Endothelial cell (in vitro differentiated cells): Measurements from ENCODE around the gene SHROOM3. TPM values are rescaled to one million over a fixed set of nuclear protein-coding genes. Genes with fewer than 3 reads are reported as not detected.

Source experiments
- DNase-seq: peaks from one replicate; pipeline ENCODE4 v3.0.0; 2021; ENCODE audit warnings: low spot score
- H3K27ac Mint-ChIP-seq: one replicate; pipeline ENCODE4 v1.8.0; 2021; ENCODE audit warnings: mixed read lengths, inconsistent platforms; ENCODE audit not compliant: unreplicated experiment
- H3K27me3 Mint-ChIP-seq: one replicate; pipeline ENCODE4 v1.8.0; 2021; ENCODE audit warnings: mild to moderate bottlenecking, moderate library complexity, mixed read lengths, inconsistent platforms; ENCODE audit not compliant: unreplicated experiment
- H3K36me3 Mint-ChIP-seq: one replicate; pipeline ENCODE4 v1.8.0; 2021; ENCODE audit warnings: mild to moderate bottlenecking, low read depth, mixed read lengths, inconsistent platforms; ENCODE audit not compliant: unreplicated experiment
- H3K4me1 Mint-ChIP-seq: one replicate; pipeline ENCODE4 v1.8.0; 2021; ENCODE audit warnings: mild to moderate bottlenecking, mixed read lengths, inconsistent platforms; ENCODE audit not compliant: unreplicated experiment
- H3K4me3 Mint-ChIP-seq: one replicate; pipeline ENCODE4 v1.8.0; 2021; ENCODE audit warnings: mild to moderate bottlenecking, mixed read lengths, inconsistent platforms; ENCODE audit not compliant: unreplicated experiment
- H3K9me3 Mint-ChIP-seq: one replicate; pipeline ENCODE4 v1.8.0; 2021; ENCODE audit warnings: mixed read lengths, inconsistent platforms; ENCODE audit not compliant: unreplicated experiment
- CTCF ChIP-seq: fragments of 200-600 bp; sonication (generic); IDR thresholded peaks from one replicate; pipeline ENCODE4 v1.5.0; 2021; ENCODE audit warnings: antibody characterized with exemption; ENCODE audit not compliant: unreplicated experiment
- total RNA-seq: library from RNA; stranded (reverse); fragmentation: NEBNext Ultra II Directional; extraction: Animal tissue kit (Norgen Biotek cat#: 25700); gene quantifications from one replicate; pipeline ENCODE4 v1.2.1, GENCODE V29; 2021; ENCODE audit not compliant: unreplicated experiment

SHROOM3 gene
- total RNA-seq, 1 donor from 2014 or later = 7.9 TPM

- H3K4me1 Mint-ChIP-seq = peaks cover 28% of the 10 kb centered on the region
- H3K27ac Mint-ChIP-seq = no peak overlapping the region
- no peak for TF ChIP-seq CTCF
- DNase-seq = no peak
- H3K9me3 Mint-ChIP-seq = no peaks in the 10 kb centered on the region
- H3K36me3 Mint-ChIP-seq = no peaks in the 10 kb centered on the region
- no peak overlapping the region for H3K4me3 Mint-ChIP-seq
- H3K27me3 Mint-ChIP-seq = no peaks in the 10 kb centered on the region
Measured at GRCh38 chr4:76733068-76733771, 298.2 kb downstream of the SHROOM3 start.

GRCh38 chr4:76736414-76736813 is 301.4 kb downstream of the SHROOM3 start:
- Mint-ChIP-seq H3K27ac (no peak overlapping the region), H3K9me3 (no peaks in the 10 kb centered on the region), H3K4me1 (peaks cover 21% of the 10 kb centered on the region), H3K36me3 (peaks cover 5% of the 10 kb centered on the region), H3K4me3 (no peak overlapping the region), H3K27me3 (no peaks in the 10 kb centered on the region)
- no peak for DNase-seq
- TF ChIP-seq CTCF = no peak

- no peak for TF ChIP-seq CTCF
- H3K27ac Mint-ChIP-seq = no peak overlapping the region
- H3K9me3 Mint-ChIP-seq = no peaks in the 10 kb centered on the region
- H3K36me3 Mint-ChIP-seq = peaks cover 9% of the 10 kb centered on the region
- DNase-seq = no peak
- peaks cover 1% of the 10 kb centered on the region for H3K27me3 Mint-ChIP-seq
- peaks cover 16% of the 10 kb centered on the region for H3K4me1 Mint-ChIP-seq
- no peak overlapping the region for H3K4me3 Mint-ChIP-seq
Measured at GRCh38 chr4:76737180-76737579, 302.2 kb downstream of the SHROOM3 start.

GRCh38 chr4:76737771-76738085 is 302.7 kb downstream of the SHROOM3 start:
- TF ChIP-seq CTCF = no peak
- Mint-ChIP-seq H3K4me1 (peaks cover 16% of the 10 kb centered on the region), H3K9me3 (no peaks in the 10 kb centered on the region), H3K27ac (no peak overlapping the region), H3K4me3 (no peak overlapping the region), H3K36me3 (peaks cover 9% of the 10 kb centered on the region), H3K27me3 (peaks cover 2% of the 10 kb centered on the region)
- no peak for DNase-seq

GRCh38 chr4:76738086-76738931 is 303.3 kb downstream of the SHROOM3 start:
- Mint-ChIP-seq H3K27ac (no peak overlapping the region), H3K4me1 (peaks cover 20% of the 10 kb centered on the region), H3K9me3 (no peaks in the 10 kb centered on the region), H3K4me3 (no peak overlapping the region), H3K27me3 (peaks cover 2% of the 10 kb centered on the region), H3K36me3 (peaks cover 9% of the 10 kb centered on the region)
- no peak for TF ChIP-seq CTCF
- no peak for DNase-seq
